Sigmoid colon (tissue), 7 donors: Measurements from ENCODE around the gene IL33. TPM values are rescaled to one million over a fixed set of nuclear protein-coding genes. Genes with fewer than 3 reads are reported as not detected.

ENCODE experiments used
- DNase-seq: peaks from one replicate; pipeline ENCODE4 v3.0.0-alpha.2; 2019
- H3K27ac ChIP-seq, 4 donors: fragments of 200-600 bp; sonication (generic); one replicate each; pipeline ENCODE4 v1.5.1; 2016 to 2019; ENCODE audit warnings: mild to moderate bottlenecking in 1 of 4
- H3K27me3 ChIP-seq, 3 donors: fragments of 200-600 bp; sonication (generic); one replicate each; pipeline ENCODE4 v1.5.1; 2019; ENCODE audit warnings: mild to moderate bottlenecking in 1 of 3
- H3K36me3 ChIP-seq, 4 donors: fragments of 200-600 bp; sonication (generic); one replicate each; pipeline ENCODE4 v1.5.1; 2016 to 2019
- H3K4me1 ChIP-seq, 4 donors: fragments of 200-600 bp; sonication (generic); one replicate each; pipeline ENCODE4 v1.5.1; 2017 to 2019
- H3K4me3 ChIP-seq, 4 donors: fragments of 200-600 bp; sonication (generic); one replicate each; pipeline ENCODE4 v1.5.1; 2017 to 2019; ENCODE audit warnings: mild to moderate bottlenecking in 2 of 4, moderate library complexity in 1 of 4
- H3K9me3 ChIP-seq, 4 donors: fragments of 200-600 bp in 3 of 4; sonication (generic) in 3 of 4; one replicate each; pipeline versions ENCODE4 v1.5.1 to v1.6.1; 2013 to 2019
- EP300 ChIP-seq, 4 donors: sonication (generic); formaldehyde crosslinking; IDR thresholded peaks; one replicate each; pipeline ENCODE4 v1.6.1; 2017; ENCODE audit warnings: antibody characterized with exemption in 4 of 4
- POLR2A ChIP-seq, 2 donors: fragments of 450-650 bp; IDR thresholded peaks; one replicate each; pipeline ENCODE4 v1.6.1; 2016; ENCODE audit warnings: antibody characterized with exemption in 2 of 2, mild to moderate bottlenecking in 2 of 2, moderate library complexity in 2 of 2
- POLR2AphosphoS5 ChIP-seq, 4 donors: sonication (generic); formaldehyde crosslinking; IDR thresholded peaks; one replicate each; pipeline ENCODE4 v1.6.1; 2017; ENCODE audit warnings: antibody characterized with exemption in 4 of 4
- WGBS, 2 donors: extraction: QIAGEN DNeasy Blood & Tissue Kit; methylation state at CpG; one replicate each; pipeline ENCODE4 v1.1.7; 2013; 5-methylcytosine and 5-hydroxymethylcytosine counted together
- intact Hi-C: fragments of 100-400 bp; cut with DNase I; formaldehyde crosslinking; loops from one replicate; pipeline ENCODE4 v1.15.1; 2023
- polyA plus RNA-seq, 3 donors: library from polyadenylated mRNA; stranded (reverse); fragments of 200-250 nt; gene quantifications; one replicate each; pipeline ENCODE4 v1.2.3, GENCODE V29; 2013
- total RNA-seq, 4 donors: library from RNA; depleted of rRNA; stranded (reverse); fragments of >200 nt; gene quantifications; one replicate each; pipeline ENCODE4 v1.1.0, GENCODE V29; 2016
- TF ChIP-seq, protein P1 (sequence below), 4 experiments: fragments of 450-650 bp in 3 of 4; fragments of 200-600 bp in 1 of 4; IDR thresholded peaks; one replicate each; pipeline ENCODE4 v1.5.1; 2016 to 2019; ENCODE audit warnings: antibody characterized with exemption in 4 of 4, mild to moderate bottlenecking in 3 of 4, moderate library complexity in 2 of 4
- donor health status: healthy with polysubstance abuse.
- donor health status: Bipolar disorder and iron deficiency.
- donor health status: healthy.

The IL33 gene
- total and polyA plus RNA-seq, 7 donors: 1.6 to 73.2 (median 33.5) TPM

DNA sequence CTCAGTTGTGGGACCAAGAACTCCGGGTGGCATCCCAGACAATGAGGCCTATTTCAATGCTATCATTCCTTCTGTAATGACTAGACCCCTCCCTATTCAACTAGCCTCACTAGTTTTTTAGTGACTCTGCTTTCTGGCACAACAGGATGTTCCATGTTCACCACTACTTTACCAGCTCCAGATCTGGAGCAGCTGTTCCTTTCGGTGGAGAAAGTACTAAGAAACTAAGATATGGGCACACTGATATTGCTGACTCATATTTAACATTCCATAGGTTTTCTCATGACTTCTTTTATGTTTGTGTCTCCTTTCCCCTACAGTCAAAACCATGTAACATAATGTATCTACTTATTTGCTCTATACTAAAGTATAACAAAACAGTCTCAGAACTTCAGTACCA is 24.1 kb downstream of the IL33 start:
- H3K36me3 ChIP-seq: peaks cover 0 to 13% (median 1%) of the 10 kb centered on the region in 4 donors

DNA sequence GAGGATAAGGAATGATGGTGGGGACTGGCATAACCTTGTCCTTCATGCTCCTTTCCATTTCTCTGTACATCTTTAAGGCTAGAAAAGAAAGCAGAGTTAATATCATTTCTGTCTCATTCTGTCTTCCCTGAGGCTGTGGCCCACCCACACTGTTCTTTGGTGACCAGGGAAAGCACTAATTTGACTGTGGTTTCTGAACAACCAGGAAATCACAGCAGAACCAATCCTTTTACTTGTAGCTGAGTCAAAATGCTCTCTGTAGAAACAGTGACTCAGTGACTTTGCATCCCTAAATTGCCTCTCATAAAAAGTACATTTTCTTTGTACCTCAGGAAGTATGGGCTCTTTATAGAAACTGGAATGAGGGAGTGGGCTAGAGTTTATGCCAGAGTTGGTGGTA is 28.1 kb downstream of the IL33 start:
- intact Hi-C loops: no loop called here
- Histone ChIP-seq H3K27me3 (no peaks in the 10 kb centered on the region), H3K4me1 (peaks cover 0 to 3% (median 0%) of the 10 kb centered on the region in 4 donors), H3K4me3 (no peak overlapping the region), H3K27ac (no peak overlapping the region), H3K9me3 (no peaks in the 10 kb centered on the region), H3K36me3 (peaks cover 0 to 13% (median 3%) of the 10 kb centered on the region in 4 donors)
- no peak for DNase-seq
- TF ChIP-seq POLR2A (IDR thresholded peaks at IDR 0.05): no peak
- no peak for TF ChIP-seq POLR2AphosphoS5 (IDR thresholded peaks at IDR 0.05)
- TF ChIP-seq EP300 (IDR thresholded peaks at IDR 0.05): no peak
- TF ChIP-seq, protein P1, sequence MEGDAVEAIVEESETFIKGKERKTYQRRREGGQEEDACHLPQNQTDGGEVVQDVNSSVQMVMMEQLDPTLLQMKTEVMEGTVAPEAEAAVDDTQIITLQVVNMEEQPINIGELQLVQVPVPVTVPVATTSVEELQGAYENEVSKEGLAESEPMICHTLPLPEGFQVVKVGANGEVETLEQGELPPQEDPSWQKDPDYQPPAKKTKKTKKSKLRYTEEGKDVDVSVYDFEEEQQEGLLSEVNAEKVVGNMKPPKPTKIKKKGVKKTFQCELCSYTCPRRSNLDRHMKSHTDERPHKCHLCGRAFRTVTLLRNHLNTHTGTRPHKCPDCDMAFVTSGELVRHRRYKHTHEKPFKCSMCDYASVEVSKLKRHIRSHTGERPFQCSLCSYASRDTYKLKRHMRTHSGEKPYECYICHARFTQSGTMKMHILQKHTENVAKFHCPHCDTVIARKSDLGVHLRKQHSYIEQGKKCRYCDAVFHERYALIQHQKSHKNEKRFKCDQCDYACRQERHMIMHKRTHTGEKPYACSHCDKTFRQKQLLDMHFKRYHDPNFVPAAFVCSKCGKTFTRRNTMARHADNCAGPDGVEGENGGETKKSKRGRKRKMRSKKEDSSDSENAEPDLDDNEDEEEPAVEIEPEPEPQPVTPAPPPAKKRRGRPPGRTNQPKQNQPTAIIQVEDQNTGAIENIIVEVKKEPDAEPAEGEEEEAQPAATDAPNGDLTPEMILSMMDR (IDR thresholded peaks at IDR 0.05): no peak

More for the DNA sequence above, 24.1 kb downstream of the IL33 start:
- Histone ChIP-seq H3K4me3 (no peak overlapping the region), H3K4me1 (peaks cover 0 to 12% (median 9%) of the 10 kb centered on the region in 4 donors), H3K27ac (no peak overlapping the region), H3K9me3 (no peaks in the 10 kb centered on the region), H3K27me3 (no peaks in the 10 kb centered on the region)
- WGBS, 2 donors: 94% methylated on average over 2 of the region's 2 CpGs
- no peak for DNase-seq
- intact Hi-C loops: no loop called here
- no peak for TF ChIP-seq EP300 (IDR thresholded peaks at IDR 0.05)
- TF ChIP-seq, protein P1 (IDR thresholded peaks at IDR 0.05): no peak
- no peak for TF ChIP-seq POLR2AphosphoS5 (IDR thresholded peaks at IDR 0.05)
- no peak for TF ChIP-seq POLR2A (IDR thresholded peaks at IDR 0.05)

DNA sequence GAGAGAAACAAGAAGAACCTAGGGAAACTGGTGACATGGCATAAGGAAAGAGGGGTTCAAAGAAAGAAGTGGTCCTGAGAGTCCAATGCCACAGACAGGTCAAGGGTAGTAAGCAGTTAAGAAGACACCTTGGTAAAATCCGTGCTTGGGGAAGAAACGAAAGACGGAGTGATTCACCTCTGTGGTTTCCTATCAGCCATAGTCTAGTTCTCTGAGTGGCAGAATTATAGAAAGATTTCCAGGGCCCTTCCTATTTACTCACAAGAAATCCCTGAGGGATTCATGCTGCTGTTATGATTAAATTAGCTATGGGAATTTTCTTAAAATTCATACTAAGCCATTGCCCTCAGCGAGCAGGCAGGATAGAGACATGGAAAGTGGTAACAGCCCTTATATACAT is 31.7 kb downstream of the IL33 start:
- Histone ChIP-seq H3K27ac (no peak overlapping the region), H3K4me3 (no peak overlapping the region), H3K9me3 (no peaks in the 10 kb centered on the region), H3K4me1 (no peaks in the 10 kb centered on the region), H3K27me3 (no peaks in the 10 kb centered on the region), H3K36me3 (peaks cover 0 to 22% (median 5%) of the 10 kb centered on the region in 4 donors)
- intact Hi-C loops: no loop called here
- TF ChIP-seq POLR2A (IDR thresholded peaks at IDR 0.05) (no peak), EP300 (IDR thresholded peaks at IDR 0.05) (no peak), POLR2AphosphoS5 (IDR thresholded peaks at IDR 0.05) (no peak)
- TF ChIP-seq, protein P1 (IDR thresholded peaks at IDR 0.05): no peak
- no peak for DNase-seq
- 70 to 79% methylated on average over 4 of the region's 4 CpGs for WGBS, 2 donors

DNA sequence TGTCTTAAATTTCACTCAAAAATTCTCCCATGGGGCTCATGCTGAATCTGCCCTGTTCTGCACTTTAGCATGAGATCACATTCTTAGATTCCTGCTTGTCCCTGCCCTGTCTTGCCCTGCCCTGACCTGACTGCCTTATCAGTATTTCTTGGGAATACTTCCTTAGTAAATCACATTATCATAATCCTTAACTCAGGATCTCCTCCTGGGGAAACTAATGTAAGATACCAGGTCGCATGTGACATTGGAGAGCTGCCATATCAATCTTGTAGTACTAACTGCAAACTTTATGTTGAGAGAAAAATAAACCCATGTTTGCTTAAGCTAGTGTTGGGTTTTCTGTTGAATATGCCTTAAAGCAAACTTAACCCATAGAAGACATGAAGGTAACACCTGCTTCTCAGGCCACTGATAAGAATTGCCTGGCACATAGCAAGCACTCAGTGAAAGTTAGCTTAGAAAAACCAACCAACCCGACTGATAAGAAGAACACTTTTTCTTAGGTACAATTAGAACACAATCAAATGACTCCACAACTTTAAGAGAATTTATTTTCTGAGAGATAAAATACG is 53.3 kb downstream of the IL33 start:
- 18 to 65% methylated on average over 3 of the region's 3 CpGs for WGBS, 2 donors
- no peak for DNase-seq
- intact Hi-C loops: no loop called here
- H3K9me3 ChIP-seq: no peaks in the 10 kb centered on the region
- H3K4me3 ChIP-seq: no peak overlapping the region
- H3K27ac ChIP-seq: no peak overlapping the region
- TF ChIP-seq POLR2AphosphoS5 (IDR thresholded peaks at IDR 0.05) (no peak), EP300 (IDR thresholded peaks at IDR 0.05) (no peak), POLR2A (IDR thresholded peaks at IDR 0.05) (no peak)
- TF ChIP-seq, protein P1 (IDR thresholded peaks at IDR 0.05): no peak
- H3K4me1 ChIP-seq: peaks cover 0 to 17% (median 5%) of the 10 kb centered on the region in 4 donors
- H3K27me3 ChIP-seq: no peaks in the 10 kb centered on the region
- H3K36me3 ChIP-seq: peaks cover 0 to 5% (median 0%) of the 10 kb centered on the region in 4 donors

DNA sequence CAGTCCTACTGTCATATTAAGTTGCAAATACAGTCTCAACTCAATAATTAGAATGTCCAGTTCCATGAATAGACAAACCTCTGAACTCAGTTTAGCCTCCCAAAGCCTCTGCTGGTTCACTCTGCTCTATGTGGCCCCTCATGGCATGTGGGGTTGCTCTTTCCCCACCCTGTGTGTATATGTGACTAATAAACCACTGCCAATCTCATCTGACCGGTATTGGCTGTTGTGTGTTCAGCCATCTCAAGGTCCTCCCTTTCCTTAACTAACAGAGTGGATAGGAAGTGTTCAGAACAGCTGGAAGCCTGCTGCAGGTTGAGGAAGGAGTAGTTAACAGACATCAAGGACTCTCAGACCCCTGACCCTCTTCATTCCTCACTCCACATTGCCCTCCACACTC is 55.3 kb downstream of the IL33 start:
- TF ChIP-seq, protein P1 (IDR thresholded peaks at IDR 0.05): no peak
- TF ChIP-seq EP300 (IDR thresholded peaks at IDR 0.05): no peak
- TF ChIP-seq POLR2AphosphoS5 (IDR thresholded peaks at IDR 0.05): no peak
- TF ChIP-seq POLR2A (IDR thresholded peaks at IDR 0.05): no peak
- DNase-seq: no peak
- Histone ChIP-seq H3K27me3 (no peaks in the 10 kb centered on the region), H3K27ac (peak overlapping the region in 1 of 4 donors; percentile 75), H3K36me3 (no peaks in the 10 kb centered on the region), H3K4me1 (peaks cover 0 to 17% (median 5%) of the 10 kb centered on the region in 4 donors), H3K4me3 (no peak overlapping the region), H3K9me3 (no peaks in the 10 kb centered on the region)
- intact Hi-C loops: loop anchor here (5.0 kb wide), 1 partner anchor 54 kb away; the partner anchor contains the start of gene IL33
- WGBS, 2 donors: 16 to 62% methylated on average over 1 of the region's 1 CpG
